Esophagus squamous epithelium (tissue), 5 donors: Measurements from ENCODE around the gene AOPEP. TPM values are rescaled to one million over a fixed set of nuclear protein-coding genes. Genes with fewer than 3 reads are reported as not detected.
A peak's percentile ranks its signal among the peaks of the same experiment; 100 is the strongest.

Experiments used
- DNase-seq: peaks from one replicate; lab custom pipeline; 2025; lab: John Stamatoyannopoulos, UW
- H3K27ac ChIP-seq, 4 donors: fragments of 200-600 bp; sonication (generic); one replicate each; pipeline ENCODE4 v1.5.1; 2016 to 2019; ENCODE audit warnings: mild to moderate bottlenecking in 1 of 4
- H3K27me3 ChIP-seq, 4 donors: fragments of 200-600 bp; sonication (generic); 1 replicate in 3 of 4; 2 replicates in 1 of 4; pipeline versions ENCODE4 v1.5.1 to v1.6.0; 2017 to 2021; ENCODE audit warnings: antibody characterized with exemption in 1 of 4
- H3K36me3 ChIP-seq, 3 donors: fragments of 200-600 bp; sonication (generic); one replicate each; pipeline ENCODE4 v1.5.1; 2016 to 2019
- H3K4me1 ChIP-seq, 3 donors: fragments of 200-600 bp; sonication (generic); one replicate each; pipeline ENCODE4 v1.5.1; 2017 to 2019
- H3K4me3 ChIP-seq, 4 donors: fragments of 200-600 bp; sonication (generic); 1 replicate in 3 of 4; 2 replicates in 1 of 4; pipeline ENCODE4 v1.5.1; 2016 to 2019; ENCODE audit warnings: mild to moderate bottlenecking in 2 of 4, moderate library complexity in 1 of 4
- H3K9me3 ChIP-seq, 3 donors: fragments of 200-600 bp; sonication (generic); one replicate each; pipeline ENCODE4 v1.5.1; 2016 to 2019
- CTCF ChIP-seq, 6 experiments: fragments of 450-650 bp in 4 of 6; fragments of 200-600 bp in 2 of 6; sonication (generic) in 2 of 6; IDR thresholded peaks; one replicate each; pipeline ENCODE4 v1.5.1; 2016 to 2019; ENCODE audit warnings: antibody characterized with exemption in 6 of 6, mild to moderate bottlenecking in 4 of 6, moderate library complexity in 4 of 6
- POLR2A ChIP-seq, 4 donors: fragments of 450-650 bp; IDR thresholded peaks; one replicate each; pipeline ENCODE4 v1.6.1; 2017; ENCODE audit warnings: antibody characterized with exemption in 4 of 4, mild to moderate bottlenecking in 4 of 4, moderate library complexity in 3 of 4
- WGBS, 2 donors: methylation state at CpG; one replicate each; pipeline ENCODE4 v1.1.5; 2018; 5-methylcytosine and 5-hydroxymethylcytosine counted together
- intact Hi-C: fragments of 100-400 bp; cut with DNase I; formaldehyde crosslinking; loops from one replicate; pipeline ENCODE4 v1.15.0; 2022
- total RNA-seq, 4 donors: library from RNA; depleted of rRNA; stranded (reverse); fragments of >200 nt; gene quantifications; one replicate each; pipeline ENCODE4 v1.1.0, GENCODE V29; 2016
- donor health status: DM: yes; HTN: yes; CAD: no.

The AOPEP gene
- total RNA-seq, 4 donors from 2014 or later, result 101 to 300 (median 115) TPM

- H3K4me3 ChIP-seq, result no peak overlapping the region
- no peak for DNase-seq
- intact Hi-C loops, result no loop called here
- TF ChIP-seq CTCF (IDR thresholded peaks at IDR 0.05) (no peak), POLR2A (IDR thresholded peaks at IDR 0.05) (no peak)
- H3K4me1 ChIP-seq, result peaks cover 43 to 100% (median 78%) of the 10 kb centered on the region in 3 donors
- H3K36me3 ChIP-seq, result peaks cover 0 to 45% (median 0%) of the 10 kb centered on the region in 3 donors
- 93% methylated on average over 8 to 17 of the region's 24 CpGs for WGBS, 2 donors
- no peaks in the 10 kb centered on the region for H3K27me3 ChIP-seq
- H3K27ac ChIP-seq, result peak overlapping the region; percentile 83 to 97 (median 90)
- no peaks in the 10 kb centered on the region for H3K9me3 ChIP-seq
Measured at GRCh38 chr9:95099321-95100070, 373.0 kb downstream of the AOPEP start.

GRCh38 chr9:95100071-95100627, 373.6 kb downstream of the AOPEP start:
- Histone ChIP-seq H3K9me3 (no peaks in the 10 kb centered on the region), H3K27ac (peak overlapping the region; percentile 83 to 97 (median 90)), H3K4me1 (peaks cover 50 to 100% (median 79%) of the 10 kb centered on the region in 3 donors), H3K36me3 (peaks cover 0 to 39% (median 0%) of the 10 kb centered on the region in 3 donors), H3K27me3 (no peaks in the 10 kb centered on the region), H3K4me3 (no peak overlapping the region)
- WGBS, 2 donors, result 43 to 58% methylated on average over 4 of the region's 4 CpGs
- intact Hi-C loops, result no loop called here
- no peak for DNase-seq
- no peak for TF ChIP-seq POLR2A (IDR thresholded peaks at IDR 0.05)
- TF ChIP-seq CTCF (IDR thresholded peaks at IDR 0.05), result no peak

- Histone ChIP-seq H3K27ac (peak overlapping the region; percentile 83 to 97 (median 90)), H3K9me3 (no peaks in the 10 kb centered on the region), H3K36me3 (peaks cover 0 to 33% (median 0%) of the 10 kb centered on the region in 3 donors), H3K4me3 (no peak overlapping the region), H3K4me1 (peaks cover 60 to 100% (median 80%) of the 10 kb centered on the region in 3 donors), H3K27me3 (no peaks in the 10 kb centered on the region)
- TF ChIP-seq POLR2A (IDR thresholded peaks at IDR 0.05), result no peak
- TF ChIP-seq CTCF (IDR thresholded peaks at IDR 0.05), result no peak
- DNase-seq, result no peak
- WGBS, 2 donors, result 47 to 61% methylated on average over 3 to 11 of the region's 12 CpGs
- intact Hi-C loops, result no loop called here
Measured at GRCh38 chr9:95101326-95101725, 374.8 kb downstream of the AOPEP start.

GRCh38 chr9:95102001-95102433, 375.5 kb downstream of the AOPEP start:
- TF ChIP-seq CTCF (IDR thresholded peaks at IDR 0.05), result no peak
- peak in 2 of 4 donors; percentile 15 to 23 for TF ChIP-seq POLR2A (IDR thresholded peaks at IDR 0.05)
- H3K4me1 ChIP-seq, result peaks cover 67 to 100% (median 83%) of the 10 kb centered on the region in 3 donors
- 36 to 49% methylated on average over 6 to 8 of the region's 8 CpGs for WGBS, 2 donors
- peak overlapping the region; percentile 83 to 97 (median 90) for H3K27ac ChIP-seq
- peaks cover 0 to 33% (median 5%) of the 10 kb centered on the region in 3 donors for H3K36me3 ChIP-seq
- no peak for DNase-seq
- no peak overlapping the region for H3K4me3 ChIP-seq
- H3K27me3 ChIP-seq, result no peaks in the 10 kb centered on the region
- intact Hi-C loops, result no loop called here
- H3K9me3 ChIP-seq, result no peaks in the 10 kb centered on the region

- Histone ChIP-seq H3K4me3 (no peak overlapping the region), H3K9me3 (no peaks in the 10 kb centered on the region), H3K27ac (peak overlapping the region; percentile 83 to 97 (median 90)), H3K27me3 (no peaks in the 10 kb centered on the region), H3K4me1 (peaks cover 67 to 100% (median 84%) of the 10 kb centered on the region in 3 donors), H3K36me3 (peaks cover 0 to 33% (median 7%) of the 10 kb centered on the region in 3 donors)
- TF ChIP-seq POLR2A (IDR thresholded peaks at IDR 0.05), result no peak
- peak in 1 of 6 experiments; percentile 17 for TF ChIP-seq CTCF (IDR thresholded peaks at IDR 0.05)
- no peak for DNase-seq
- 44 to 59% methylated on average over 4 to 8 of the region's 18 CpGs for whole genome bisulfite sequencing, 2 donors
- intact Hi-C loops, result no loop called here
Measured at GRCh38 chr9:95102572-95102971, 376.1 kb downstream of the AOPEP start.
